Measurements from ENCODE around the gene WDR5. TPM values are rescaled to one million over a fixed set of nuclear protein-coding genes. Genes with fewer than 3 reads are reported as not detected.

WDR5 gene
- total and polyA plus RNA-seq, 9 of the 15 experiments (the other 6 are each of a cell fraction or from before 2014, with no cell fraction given): 3.0 to 56.8 (median 38.6) TPM

DNA sequence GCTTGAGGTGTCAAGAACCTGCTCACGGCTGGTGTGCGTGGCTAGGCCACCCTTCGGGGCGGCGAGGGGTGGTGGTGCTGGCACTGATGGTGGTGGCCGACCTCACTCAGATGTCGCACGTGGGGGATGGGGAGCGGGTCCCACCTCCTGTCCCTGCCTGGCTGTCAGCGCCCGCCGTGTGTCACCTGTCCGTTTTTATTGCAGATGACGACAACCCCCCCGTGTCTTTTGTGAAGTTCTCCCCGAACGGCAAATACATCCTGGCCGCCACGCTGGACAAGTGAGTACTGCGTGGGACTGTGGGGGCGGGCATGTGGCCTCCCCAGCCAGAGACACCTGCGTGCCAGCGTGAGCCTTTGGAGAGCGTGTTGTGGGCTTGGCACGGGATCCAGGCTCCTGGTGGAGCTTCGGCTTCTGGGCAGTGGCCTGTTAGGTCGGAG lies 18.4 kb downstream of the WDR5 start:
- intact Hi-C loops (cut with micrococcal nuclease): no loop called here
- FAIRE-seq: no peak
- CTCF ChIA-PET (ENCODE audit: low intra/inter-chr PET ratio): no interaction called here
- H3K9ac ChIP-seq (ENCODE audit: insufficient read depth in 1 of 2, low read depth in 2 of 2, low read length in 2 of 2): no peak overlapping the region
- no peak overlapping the region for H2AFZ ChIP-seq (ENCODE audit: low read depth, low read length)
- peaks cover 0 to 10% of the 10 kb centered on the region in 2 experiments; a peak in 1 of 5 replicates for H3K4me1 ChIP-seq (replicated peaks in 1 of 2; ENCODE audit: control insufficient read depth in 2 of 2, insufficient read depth in 2 of 2, low read length in 2 of 2)
- 92% methylated on average over 19 of the region's 27 CpGs for WGBS (ENCODE audit: insufficient coverage, low coverage, missing lambda C conversion rate)
- no peak for ATAC-seq
- no peaks in the 10 kb centered on the region for H3K79me2 ChIP-seq (ENCODE audit: control insufficient read depth, insufficient read depth, low read length)
- H3K9me3 ChIP-seq (replicated peaks; ENCODE audit: control insufficient read depth, insufficient read depth, low read depth, low read length): no peaks in the 10 kb centered on the region
- no peak for DNase-seq (ENCODE audit: extremely low read depth in 1 of 4, low spot score in 3 of 4)
- no peaks in the 10 kb centered on the region for H3K27me3 ChIP-seq (ENCODE audit: control insufficient read depth in 2 of 2, insufficient read depth in 2 of 2, low read length in 2 of 2)
- no peak overlapping the region for H3K27ac ChIP-seq (ENCODE audit: extremely low read depth, low read depth, low read length)
- H3K4me3 ChIP-seq: no peak overlapping the region
- in situ Hi-C loops (cut with MboI): no loop called here
- POLR2A ChIA-PET: interaction anchor here (1.1 to 1.4 kb wide), 2 partner anchors 10 to 29 kb away, joined by 3 to 7 read pairs; partner anchors contain the start of gene RNU6ATAC
- H3K4me2 ChIP-seq (ENCODE audit: insufficient read depth, low read length): no peak overlapping the region
- peaks cover 96% of the 10 kb centered on the region for H3K36me3 ChIP-seq (ENCODE audit: control insufficient read depth, insufficient read depth, low read length)
- peaks cover 4% of the 10 kb centered on the region; the same call in 1 of the 2 replicates for H4K20me1 ChIP-seq (replicated peaks; ENCODE audit: control insufficient read depth, insufficient read depth, low read length)
- BruUV-seq (replicated peaks): no TSS peak
- H3K9me1 ChIP-seq (ENCODE audit: control insufficient read depth, insufficient read depth, low read length): no peaks in the 10 kb centered on the region
- TF ChIP-seq ZNF79 (CRISPR knock-in tag; IDR thresholded peaks at IDR 0.05; ENCODE audit: low read depth) (no peak), KLF1 (tag; IDR thresholded peaks at IDR 0.05) (no peak), ZNF75A (CRISPR knock-in tag; IDR thresholded peaks at IDR 0.05) (no peak), POLR2G (IDR thresholded peaks at IDR 0.05; ENCODE audit: low read depth, low read length) (peak; percentile 43), RBFOX2 (IDR thresholded peaks at IDR 0.05; ENCODE audit: low read depth, low read length) (peak; percentile 41)

DNA sequence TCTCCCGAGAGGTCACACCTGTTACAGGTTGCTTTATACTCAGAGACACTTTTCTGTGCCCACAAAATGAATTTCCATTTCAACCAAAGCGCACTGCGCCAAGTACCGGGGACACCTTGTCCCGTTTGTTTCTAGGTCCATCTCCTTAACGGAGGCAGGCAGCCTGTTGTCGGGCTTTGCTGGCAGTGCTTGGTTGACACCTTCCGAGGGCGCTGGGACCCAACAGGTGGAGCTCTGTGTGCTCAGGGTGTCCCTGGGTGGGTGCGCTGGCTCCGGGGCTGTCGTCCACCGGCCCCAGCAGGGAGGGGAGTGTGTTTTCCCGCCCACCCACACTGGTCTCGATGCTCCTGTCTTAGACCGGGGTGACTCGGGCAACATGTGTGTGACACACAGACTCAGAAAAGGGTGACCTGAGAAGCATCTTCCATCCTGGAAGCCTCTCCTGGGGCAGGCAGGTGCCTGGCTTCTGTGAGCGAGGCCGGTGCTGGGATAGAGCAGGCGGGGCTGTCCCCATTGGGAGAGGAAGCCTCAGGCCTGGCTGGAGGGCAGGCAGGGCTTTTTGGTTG lies 20.0 kb downstream of the WDR5 start:
- Histone ChIP-seq H3K9ac (ENCODE audit: insufficient read depth in 1 of 2, low read depth in 2 of 2, low read length in 2 of 2) (no peak overlapping the region), H3K36me3 (ENCODE audit: control insufficient read depth, insufficient read depth, low read length) (peaks cover 90% of the 10 kb centered on the region), H3K27me3 (ENCODE audit: control insufficient read depth in 2 of 2, insufficient read depth in 2 of 2, low read length in 2 of 2) (no peaks in the 10 kb centered on the region), H3K4me1 (replicated peaks in 1 of 2; ENCODE audit: control insufficient read depth in 2 of 2, insufficient read depth in 2 of 2, low read length in 2 of 2) (peaks cover 0 to 10% of the 10 kb centered on the region in 2 experiments; a peak in 1 of 5 replicates), H4K20me1 (replicated peaks; ENCODE audit: control insufficient read depth, insufficient read depth, low read length) (peaks cover under 1% of the 10 kb centered on the region; the same call in 1 of the 2 replicates), H3K9me3 (replicated peaks; ENCODE audit: control insufficient read depth, insufficient read depth, low read depth, low read length) (no peaks in the 10 kb centered on the region), H3K27ac (ENCODE audit: extremely low read depth, low read depth, low read length) (no peak overlapping the region), H3K4me2 (ENCODE audit: insufficient read depth, low read length) (no peak overlapping the region), H3K4me3 (no peak overlapping the region), H3K9me1 (ENCODE audit: control insufficient read depth, insufficient read depth, low read length) (no peaks in the 10 kb centered on the region), H3K79me2 (ENCODE audit: control insufficient read depth, insufficient read depth, low read length) (no peaks in the 10 kb centered on the region), H2AFZ (ENCODE audit: low read depth, low read length) (no peak overlapping the region)
- WGBS (ENCODE audit: insufficient coverage, low coverage, missing lambda C conversion rate): 92% methylated on average over 9 of the region's 20 CpGs
- no peak for DNase-seq (ENCODE audit: extremely low read depth in 1 of 4, low spot score in 3 of 4)
- BruUV-seq (replicated peaks): no TSS peak
- CTCF ChIA-PET (ENCODE audit: low intra/inter-chr PET ratio): no interaction called here
- in situ Hi-C loops (cut with MboI) (no loop called here), intact Hi-C loops (cut with micrococcal nuclease) (no loop called here)
- POLR2A ChIA-PET: interaction anchor here (0.6 to 1.4 kb wide), 2 partner anchors 9 to 286 kb away, joined by 3 to 7 read pairs; partner anchors contain the start of gene RNU6ATAC
- FAIRE-seq: no peak
- no peak for ATAC-seq
- TF ChIP-seq SMC3 (conservative IDR thresholded peaks at IDR 0.05; ENCODE audit: insufficient read depth, low read depth, low read length) (no peak), DIDO1 (tag; IDR thresholded peaks at IDR 0.05; ENCODE audit: low read depth) (no peak), SOX6 (IDR thresholded peaks at IDR 0.05) (no peak), CSDE1 (IDR thresholded peaks at IDR 0.05) (no peak), ESRRB (CRISPR knock-in tag; IDR thresholded peaks at IDR 0.05; ENCODE audit: borderline replicate concordance) (no peak), ZNF347 (CRISPR knock-in tag; IDR thresholded peaks at IDR 0.05; ENCODE audit: low read depth) (no peak), GABPB2 (CRISPR knock-in tag; conservative IDR thresholded peaks at IDR 0.05) (no peak)
- TF ChIP-seq, protein P1, sequence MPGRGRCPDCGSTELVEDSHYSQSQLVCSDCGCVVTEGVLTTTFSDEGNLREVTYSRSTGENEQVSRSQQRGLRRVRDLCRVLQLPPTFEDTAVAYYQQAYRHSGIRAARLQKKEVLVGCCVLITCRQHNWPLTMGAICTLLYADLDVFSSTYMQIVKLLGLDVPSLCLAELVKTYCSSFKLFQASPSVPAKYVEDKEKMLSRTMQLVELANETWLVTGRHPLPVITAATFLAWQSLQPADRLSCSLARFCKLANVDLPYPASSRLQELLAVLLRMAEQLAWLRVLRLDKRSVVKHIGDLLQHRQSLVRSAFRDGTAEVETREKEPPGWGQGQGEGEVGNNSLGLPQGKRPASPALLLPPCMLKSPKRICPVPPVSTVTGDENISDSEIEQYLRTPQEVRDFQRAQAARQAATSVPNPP (IDR thresholded peaks at IDR 0.05; ENCODE audit: borderline replicate concordance, insufficient read depth, insufficient read length): no peak
- TF ChIP-seq, protein P2, sequence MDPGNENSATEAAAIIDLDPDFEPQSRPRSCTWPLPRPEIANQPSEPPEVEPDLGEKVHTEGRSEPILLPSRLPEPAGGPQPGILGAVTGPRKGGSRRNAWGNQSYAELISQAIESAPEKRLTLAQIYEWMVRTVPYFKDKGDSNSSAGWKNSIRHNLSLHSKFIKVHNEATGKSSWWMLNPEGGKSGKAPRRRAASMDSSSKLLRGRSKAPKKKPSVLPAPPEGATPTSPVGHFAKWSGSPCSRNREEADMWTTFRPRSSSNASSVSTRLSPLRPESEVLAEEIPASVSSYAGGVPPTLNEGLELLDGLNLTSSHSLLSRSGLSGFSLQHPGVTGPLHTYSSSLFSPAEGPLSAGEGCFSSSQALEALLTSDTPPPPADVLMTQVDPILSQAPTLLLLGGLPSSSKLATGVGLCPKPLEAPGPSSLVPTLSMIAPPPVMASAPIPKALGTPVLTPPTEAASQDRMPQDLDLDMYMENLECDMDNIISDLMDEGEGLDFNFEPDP (CRISPR knock-in tag; IDR thresholded peaks at IDR 0.05): no peak

Data from K562 (cell line).